ENCODE data around the gene CTU2. TPM values are rescaled to one million over a fixed set of nuclear protein-coding genes. Genes with fewer than 3 reads are reported as not detected.

Gene CTU2
- total RNA-seq, 2 donors from 2014 or later, result 15.0 to 19.1 TPM

Small RNA genes within 50 kb of the gene (microRNA-seq; reads per million reads assigned to microRNA genes)
- not detected for gene MIR4722

Other genes with a start within 250 kb of the CTU2 start
- gene ZC3H18, start 136.1 kb upstream of the CTU2 start, total RNA-seq, result 10 to 100 TPM; 26.7 to 50.7 TPM
- gene IL17C, start 67.9 kb upstream of the CTU2 start, total RNA-seq, result under 1 TPM in 1 of 2 donors, not detected in 1; 0.97 TPM
- gene CYBA, start 55.5 kb upstream of the CTU2 start, total RNA-seq, result 100 to 1,000 TPM in 1 of 2 donors, 10 to 100 TPM in 1; 86.0 to 155 TPM
- gene MVD, start 43.4 kb upstream of the CTU2 start, total RNA-seq, result 10 to 100 TPM; 34.7 to 40.0 TPM
- gene SNAI3, start 20.0 kb upstream of the CTU2 start, total RNA-seq, result 1 to 10 TPM in 1 of 2 donors, under 1 TPM in 1; 0.46 to 2.8 TPM
- gene RNF166, start 95 bp upstream of the CTU2 start, total RNA-seq, result 10 to 100 TPM; 11.6 to 30.3 TPM
- gene PIEZO1, start 78.7 kb downstream of the CTU2 start, total RNA-seq, result 100 to 1,000 TPM; 156 to 202 TPM
- gene CDT1, start 97.3 kb downstream of the CTU2 start, total RNA-seq, result 1 to 10 TPM; 4.3 to 7.6 TPM
- 100 to 1,000 TPM; 165 to 211 TPM for gene APRT, start 105.4 kb downstream of the CTU2 start, total RNA-seq
- gene GALNS, start 150.4 kb downstream of the CTU2 start, total RNA-seq, result 10 to 100 TPM; 20.4 to 75.1 TPM
- 10 to 100 TPM; 23.7 to 38.9 TPM for gene TRAPPC2L, start 150.6 kb downstream of the CTU2 start, total RNA-seq
- gene PABPN1L, start 160.2 kb downstream of the CTU2 start, total RNA-seq, result 1 to 10 TPM in 1 of 2 donors, not detected in 1; 4.1 TPM